HG02943 (cell line): Measurements from ENCODE around the gene B3GALT6.

Source experiments
- ATAC-seq: cut with Tn5 transposase; IDR thresholded peaks from one replicate; pipeline ENCODE4 v1.9.1; 2021; ENCODE audit warnings: mild to moderate bottlenecking, low read depth, moderate library complexity; ENCODE audit not compliant: unreplicated experiment

Gene B3GALT6

GRCh38 chr1:1229770-1230169 lies 2.3 kb upstream of the B3GALT6 start:
- no peak for ATAC-seq

GRCh38 chr1:1230656-1231399 lies 1.2 kb upstream of the B3GALT6 start:
- ATAC-seq, result no peak

GRCh38 chr1:1231400-1232207 lies 433 bp upstream of the B3GALT6 start, which contains the start of gene SDF4:
Gene SDF4, minus strand, starts transcription at chr1:1232001. Its CDS starts 3,229 bp downstream, at chr1:1228772.
- ATAC-seq, result peak; percentile 80

GRCh38 chr1:1232796-1233566 lies 944 bp downstream of the B3GALT6 start:
- no peak for ATAC-seq

GRCh38 chr1:1233567-1233892 lies 1.5 kb downstream of the B3GALT6 start:
- no peak for ATAC-seq

- ATAC-seq, result no peak
Measured at GRCh38 chr1:1234180-1234808, 2.3 kb downstream of the B3GALT6 start.

GRCh38 chr1:1235016-1235744 lies 3.1 kb downstream of the B3GALT6 start:
- ATAC-seq, result no peak

GRCh38 chr1:1236176-1236763 lies 4.2 kb downstream of the B3GALT6 start:
- no peak for ATAC-seq

- ATAC-seq, result no peak
Measured at GRCh38 chr1:1236945-1237873, 5.2 kb downstream of the B3GALT6 start.

GRCh38 chr1:1237874-1238701 lies 6.1 kb downstream of the B3GALT6 start:
- ATAC-seq, result no peak

GRCh38 chr1:1238702-1239178 lies 6.7 kb downstream of the B3GALT6 start:
- ATAC-seq, result no peak

GRCh38 chr1:1239227-1239613 lies 7.2 kb downstream of the B3GALT6 start:
- no peak for ATAC-seq

- no peak for ATAC-seq
Measured at GRCh38 chr1:1239614-1240347, 7.7 kb downstream of the B3GALT6 start.

GRCh38 chr1:1240348-1240732 lies 8.3 kb downstream of the B3GALT6 start:
- ATAC-seq, result no peak

- no peak for ATAC-seq
Measured at GRCh38 chr1:1240822-1241587, 9.0 kb downstream of the B3GALT6 start.

- no peak for ATAC-seq
Measured at GRCh38 chr1:1241588-1242219, 9.7 kb downstream of the B3GALT6 start.
